HepG2 (cell line): ENCODE measurements around the gene EFS. TPM values are rescaled to one million over a fixed set of nuclear protein-coding genes. Genes with fewer than 3 reads are reported as not detected.

Experiments
- CHD2 ChIP-seq: IDR thresholded peaks from 2 replicates; pipeline ENCODE4 v1.6.1; 2011; ENCODE audit warnings: low read depth, low read length, improper control_type of control experiment
- DMTF1 ChIP-seq: sonication (generic); formaldehyde crosslinking; IDR thresholded peaks from 2 replicates; pipeline ENCODE4 v1.4.0; 2020; ENCODE audit warnings: mild to moderate bottlenecking, missing genetic modification reagents
- JARID2 ChIP-seq: sonication (generic); formaldehyde crosslinking; IDR thresholded peaks from 2 replicates; pipeline ENCODE4 v1.8.1; 2023; ENCODE audit warnings: missing genetic modification reagents, inconsistent platforms; ENCODE audit not compliant: insufficient replicate concordance
- MTA3 ChIP-seq: sonication (generic); formaldehyde crosslinking; IDR thresholded peaks from 2 replicates; pipeline ENCODE4 v1.4.0; 2020; ENCODE audit warnings: missing genetic modification reagents
- NCOA2 ChIP-seq: sonication (generic); formaldehyde crosslinking; IDR thresholded peaks from 2 replicates; pipeline ENCODE4 v1.8.0; 2022; ENCODE audit warnings: inconsistent platforms
- POLR2A ChIP-seq, 2 experiments: IDR thresholded peaks; 2 replicates each; pipeline ENCODE4 v1.6.1; 2011; ENCODE audit warnings: low read depth in 2 of 2, low read length in 2 of 2, mild to moderate bottlenecking in 1 of 2, moderate library complexity in 1 of 2; ENCODE audit not compliant: insufficient read depth in 1 of 2
- PRDM10 ChIP-seq: sonication (generic); formaldehyde crosslinking; IDR thresholded peaks from 2 replicates; pipeline ENCODE4 v1.4.0; 2020; ENCODE audit warnings: low read depth, missing genetic modification reagents
- SCMH1 ChIP-seq: sonication (generic); formaldehyde crosslinking; IDR thresholded peaks from 2 replicates; pipeline ENCODE4 v1.9.0; 2021; ENCODE audit warnings: missing genetic modification reagents, mild to moderate bottlenecking, borderline replicate concordance
- TBP ChIP-seq: sonication (generic); formaldehyde crosslinking; IDR thresholded peaks from 2 replicates; pipeline ENCODE4 v1.5.0; 2020; ENCODE audit warnings: missing genetic modification reagents
- ZNF33B ChIP-seq: sonication (generic); formaldehyde crosslinking; IDR thresholded peaks from 2 replicates; pipeline ENCODE4 v1.5.1; 2020; ENCODE audit warnings: mild to moderate bottlenecking, missing genetic modification reagents
- ZNF563 ChIP-seq: sonication (generic); formaldehyde crosslinking; IDR thresholded peaks from 2 replicates; pipeline ENCODE4 v1.8.0; 2022; ENCODE audit warnings: mild to moderate bottlenecking, moderate library complexity, missing genetic modification reagents
- ZNF598 ChIP-seq: sonication (generic); formaldehyde crosslinking; IDR thresholded peaks from 2 replicates; pipeline ENCODE4 v1.5.1; 2020; ENCODE audit warnings: mild to moderate bottlenecking, missing genetic modification reagents, borderline replicate concordance
- ZNF646 ChIP-seq: sonication (generic); formaldehyde crosslinking; IDR thresholded peaks from 2 replicates; pipeline ENCODE4 v1.9.0; 2021; ENCODE audit warnings: mild to moderate bottlenecking, missing genetic modification reagents
- ZNF780A ChIP-seq: sonication (generic); formaldehyde crosslinking; IDR thresholded peaks from 2 replicates; pipeline ENCODE4 v1.8.0; 2022; ENCODE audit warnings: mild to moderate bottlenecking, missing genetic modification reagents, moderate library complexity
- ZNF788 ChIP-seq: sonication (generic); formaldehyde crosslinking; IDR thresholded peaks from 2 replicates; pipeline ENCODE4 v1.5.0; 2020; ENCODE audit warnings: mild to moderate bottlenecking, missing genetic modification reagents, borderline replicate concordance
- ZSCAN9 ChIP-seq: IDR thresholded peaks from 2 replicates; pipeline ENCODE4 v1.6.1; 2016; ENCODE audit warnings: borderline replicate concordance
- polyA plus RNA-seq, 8 experiments: library from polyadenylated mRNA; depleted of rRNA in 3 of 8; stranded (reverse) in 7 of 8; unstranded in 1 of 8; fragments of >200 nt; fragmentation: Illumina TruSeq in 4 of 8; extraction: Trizol in 4 of 8; gene quantifications; 2 replicates each; pipeline versions ENCODE4 v1.2.1 to v1.2.3, GENCODE V29; 2011 to 2016; ENCODE audit warnings: low read depth in 4 of 8, missing spikeins in 1 of 8, mixed read lengths in 1 of 8; ENCODE audit not compliant: insufficient read depth in 1 of 8
- total RNA-seq, 5 experiments: library from RNA; depleted of rRNA; stranded (reverse); fragments of >200 nt; fragmentation: Illumina TruSeq; extraction: Trizol; gene quantifications; 2 replicates each; pipeline ENCODE4 v1.2.3, GENCODE V29; 2016; ENCODE audit warnings: low read depth in 1 of 5

EFS gene
- total and polyA plus RNA-seq, 2 of the 13 experiments (the other 11 are each of a cell fraction or from before 2014, with no cell fraction given): not detected

GRCh38 chr14:23322568-23323517, 42.1 kb downstream of the EFS start (continued):
- TF ChIP-seq ZNF780A (CRISPR knock-in tag): no peak
- 0 out of 2 replicates have a peak, but pooled peaks have one; percentile 31 for TF ChIP-seq ZNF563 (CRISPR knock-in tag)
- no peak for TF ChIP-seq SCMH1 (CRISPR knock-in tag)
- no peak for TF ChIP-seq ZNF788 (CRISPR knock-in tag)
- no peak for TF ChIP-seq ZSCAN9
- no peak; the same call in 1 of the 2 replicates for TF ChIP-seq PRDM10 (CRISPR knock-in tag)
- no peak for TF ChIP-seq DMTF1 (CRISPR knock-in tag)
- TF ChIP-seq ZNF646 (CRISPR knock-in tag): no peak
- TF ChIP-seq JARID2 (CRISPR knock-in tag): no peak
- TF ChIP-seq ZNF33B: no peak
- peak in 1 of 2 experiments; percentile 40; a peak in 2 of 4 replicates for TF ChIP-seq POLR2A (IDR thresholded peaks at IDR 0.05; ENCODE audit: insufficient read depth in 1 of 2, low read depth in 2 of 2, low read length in 2 of 2)
- TF ChIP-seq CHD2: no peak
- no peak for TF ChIP-seq MTA3
- no peak for TF ChIP-seq NCOA2 (CRISPR knock-in tag)
- no peak for TF ChIP-seq ZNF598
- no peak for TF ChIP-seq TBP (CRISPR knock-in tag)
